Ureter (tissue), 1 donor: Measurements from ENCODE around the gene ABCA10. TPM values are rescaled to one million over a fixed set of nuclear protein-coding genes. Genes with fewer than 3 reads are reported as not detected.

Source experiments
- DNase-seq: peaks from one replicate; pipeline ENCODE4 v3.0.0-alpha.2; 2020; ENCODE audit warnings: low spot score
- total RNA-seq: library from RNA; stranded (reverse); gene quantifications from one replicate; pipeline ENCODE4 v1.2.4, GENCODE V29; 2023
- donor health status: DM: yes; HTN: yes; CAD: no.

Gene ABCA10
- total RNA-seq, 1 donor from 2014 or later = 9.8 TPM

DNA sequence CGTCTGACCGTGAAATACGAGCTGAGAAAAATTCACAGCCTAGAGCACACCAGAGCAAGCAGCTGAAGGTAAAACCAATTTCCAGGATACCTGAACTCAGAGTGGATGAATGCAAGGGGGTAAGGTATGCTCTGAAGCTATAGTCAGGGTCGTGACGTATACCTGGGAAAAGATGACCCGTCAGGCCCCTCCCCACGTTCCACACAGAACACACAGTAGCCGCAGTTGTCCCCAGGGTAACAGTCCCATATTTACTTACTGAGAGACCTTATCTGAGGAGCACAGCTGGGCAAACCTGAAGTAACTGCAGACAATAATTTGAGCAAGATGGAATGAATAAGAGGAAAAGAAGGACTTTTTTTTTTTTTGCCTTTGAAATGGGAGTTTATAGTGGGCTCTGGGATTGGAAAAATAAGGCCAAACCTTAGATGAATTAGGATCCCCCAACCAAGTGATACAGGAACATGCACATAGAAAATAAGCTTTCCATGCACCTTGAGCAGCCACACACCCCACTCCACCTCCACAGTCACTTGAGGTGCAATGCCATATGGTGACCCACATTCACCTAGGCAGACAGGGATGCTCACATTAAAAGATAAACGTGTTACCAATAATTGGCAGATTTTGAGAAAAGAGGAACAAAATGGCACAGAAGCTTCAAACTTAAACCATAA lies 124.9 kb downstream of the ABCA10 start:
- no peak for DNase-seq

GRCh38 chr17:69098625-69099024 lies 130.0 kb downstream of the ABCA10 start:
- DNase-seq = no peak

Other genes with a start within 250 kb of the ABCA10 start
- gene ABCA9, start 167.9 kb downstream of the ABCA10 start, total RNA-seq = 4.3 TPM
- gene ABCA6, start 86.9 kb downstream of the ABCA10 start, total RNA-seq = 14.9 TPM
- 36.4 TPM for gene ABCA5, start 98.3 kb upstream of the ABCA10 start, total RNA-seq
- gene MAP2K6, start 185.9 kb upstream of the ABCA10 start, total RNA-seq = 10.6 TPM